GM18505 (cell line): Measurements from ENCODE around the gene UMPS.

Source experiments
- ATAC-seq: cut with Tn5 transposase; IDR thresholded peaks from one replicate; pipeline ENCODE4 v1.9.1; 2021; ENCODE audit not compliant: unreplicated experiment
- POLR2A ChIP-seq: IDR thresholded peaks from 4 replicates; pipeline ENCODE4 v1.6.1; 2011; ENCODE audit warnings: borderline replicate concordance; ENCODE audit not compliant: insufficient read depth, insufficient read length; ENCODE audit errors: extremely low read depth

Gene UMPS

GRCh38 chr3:124730129-124730940, at the start of gene UMPS:
Gene UMPS (plus strand): TSS chr3:124730452. CDS start chr3:124730472, 20 bp downstream.
- peak; percentile 90 for TF ChIP-seq POLR2A
- ATAC-seq, result peak; percentile 94

GRCh38 chr3:124680521-124680920, 49.7 kb upstream of the UMPS start:
- TF ChIP-seq POLR2A, result no peak
- ATAC-seq, result no peak

- no peak for TF ChIP-seq POLR2A
- ATAC-seq, result no peak
These were observed 48.0 kb upstream of the UMPS start for GRCh38 chr3:124682263-124682662.

GRCh38 chr3:124684459-124684858, 45.8 kb upstream of the UMPS start:
- no peak for TF ChIP-seq POLR2A

GRCh38 chr3:124685067-124685466, 45.2 kb upstream of the UMPS start:
- no peak for ATAC-seq
- TF ChIP-seq POLR2A, result no peak

More at GRCh38 chr3:124684459-124684858, 45.8 kb upstream of the UMPS start:
- no peak for ATAC-seq

- TF ChIP-seq POLR2A, result no peak
- no peak for ATAC-seq
These were observed 44.8 kb upstream of the UMPS start for GRCh38 chr3:124685481-124685880.

GRCh38 chr3:124686028-124686670, 44.1 kb upstream of the UMPS start:
- ATAC-seq, result no peak
- no peak for TF ChIP-seq POLR2A

DNA sequence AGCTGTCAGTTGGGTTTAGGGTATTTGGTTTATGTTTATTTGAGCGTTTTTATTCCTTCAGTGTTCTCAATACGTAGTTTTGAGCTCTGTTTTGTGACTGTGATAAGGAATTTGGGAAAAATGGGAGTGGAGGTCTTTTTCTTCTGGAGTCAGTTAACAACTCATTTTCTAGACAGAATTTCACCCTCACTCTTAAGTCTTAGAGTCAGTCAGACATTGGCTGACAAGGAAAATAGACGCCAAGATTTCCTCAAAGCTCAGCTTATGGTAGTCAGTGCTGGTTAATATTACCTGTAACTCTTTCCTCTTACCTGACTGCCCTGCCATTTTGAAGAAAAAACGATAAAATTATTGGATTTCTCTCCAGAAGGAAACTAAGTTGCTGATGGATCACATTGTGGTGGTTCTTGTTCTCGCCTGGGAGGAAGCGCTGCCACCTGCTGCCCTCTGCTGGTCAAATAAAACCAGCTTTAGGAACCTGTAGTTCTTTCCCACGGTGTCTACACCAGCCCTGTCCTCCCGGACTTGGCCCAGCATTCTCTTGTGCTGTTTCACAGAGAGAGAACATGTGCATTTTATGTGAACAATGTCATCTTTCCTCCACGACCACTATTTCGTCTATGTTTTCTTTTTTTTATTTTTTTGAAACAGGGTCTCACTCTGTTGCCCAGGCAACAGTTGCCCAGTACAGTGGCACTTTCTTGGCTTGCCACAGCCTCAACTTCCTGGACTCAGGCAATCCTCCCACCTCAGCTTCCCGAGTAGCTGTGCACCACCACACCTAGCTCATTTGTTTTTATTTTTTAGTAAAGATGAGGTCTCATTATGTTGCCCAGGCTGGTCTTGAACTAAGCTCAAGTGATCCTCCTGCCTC, 41.4 kb upstream of the UMPS start:
- no peak for TF ChIP-seq POLR2A
- no peak for ATAC-seq

DNA sequence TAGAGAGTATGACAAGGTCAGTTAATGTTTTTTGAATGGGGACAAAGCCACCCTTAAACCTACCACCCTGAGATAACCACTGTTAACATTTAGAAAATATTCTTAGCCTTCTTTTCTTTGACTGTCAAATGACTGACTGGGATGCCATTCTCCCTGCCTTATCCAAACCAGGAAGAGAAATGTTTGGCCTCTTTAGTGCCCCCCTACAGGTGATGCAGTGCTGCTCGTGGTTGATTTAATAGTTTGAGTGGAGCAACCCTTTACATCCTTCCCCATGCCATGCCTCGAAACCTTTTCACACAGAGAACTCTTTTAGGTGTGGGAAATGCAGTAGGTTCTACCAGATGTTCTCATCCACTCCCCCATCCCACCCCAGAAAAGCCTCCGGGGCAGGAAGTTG, 38.7 kb upstream of the UMPS start:
- no peak for ATAC-seq
- TF ChIP-seq POLR2A, result no peak

DNA sequence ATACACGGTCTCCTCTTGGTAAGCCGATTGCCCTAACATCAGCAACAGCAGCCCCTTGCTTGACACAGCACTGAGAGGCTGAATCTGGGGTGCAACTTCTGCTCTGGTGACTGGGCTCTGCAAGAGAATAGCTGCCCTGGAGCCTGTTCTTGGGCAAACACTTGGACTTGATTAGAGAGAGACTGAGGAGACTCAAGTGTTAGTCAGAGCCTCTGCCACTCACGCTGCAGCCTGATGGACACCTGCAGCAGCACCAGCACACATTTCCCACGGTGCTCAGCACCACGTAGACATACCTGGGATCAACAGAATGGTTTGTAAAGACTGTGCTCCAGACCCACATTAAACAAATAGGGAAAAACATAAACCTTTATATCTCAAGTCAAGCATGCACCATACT, 35.8 kb upstream of the UMPS start:
- no peak for TF ChIP-seq POLR2A
- no peak for ATAC-seq

- no peak for ATAC-seq
- no peak for TF ChIP-seq POLR2A
These were observed 34.9 kb upstream of the UMPS start for GRCh38 chr3:124695369-124695768.

- no peak for TF ChIP-seq POLR2A
- no peak for ATAC-seq
These were observed 34.2 kb upstream of the UMPS start for GRCh38 chr3:124696006-124696405.

- no peak for TF ChIP-seq POLR2A
- ATAC-seq, result no peak
These were observed 33.0 kb upstream of the UMPS start for GRCh38 chr3:124697302-124697701.
